ENCODE results near the gene RASA4B. TPM values are rescaled to one million over a fixed set of nuclear protein-coding genes. Genes with fewer than 3 reads are reported as not detected.

Gene RASA4B
- total RNA-seq, 6 donors from 2014 or later = 4.8 to 31.6 (median 22.3) TPM

GRCh38 chr7:102436118-102436517 lies 81.5 kb downstream of the RASA4B start:
- ATAC-seq (ENCODE audit: low FRiP score in 2 of 2) = no peak
- WGBS, 2 donors = 94 to 96% methylated on average over 10 of the region's 10 CpGs
- Histone ChIP-seq H3K36me3 (peaks cover 0 to 27% (median 7%) of the 10 kb centered on the region in 4 donors), H3K4me1 (peaks cover 24 to 43% (median 27%) of the 10 kb centered on the region in 4 donors), H3K27me3 (no peaks in the 10 kb centered on the region), H3K27ac (no peak overlapping the region), H3K4me3 (no peak overlapping the region), H3K9me3 (no peaks in the 10 kb centered on the region)
- DNase-seq = no peak
- no peak for TF ChIP-seq POLR2AphosphoS5 (IDR thresholded peaks at IDR 0.05)
- no peak for TF ChIP-seq POLR2A (IDR thresholded peaks at IDR 0.05)
- TF ChIP-seq EP300 (IDR thresholded peaks at IDR 0.05) = no peak
- no peak for TF ChIP-seq CTCF (IDR thresholded peaks at IDR 0.05)

- Histone ChIP-seq H3K4me1 (peaks cover 22 to 50% (median 27%) of the 10 kb centered on the region in 4 donors), H3K27ac (peak overlapping the region; percentile 80 to 94 (median 89)), H3K27me3 (no peaks in the 10 kb centered on the region), H3K4me3 (peak overlapping the region; percentile 77 to 98 (median 90)), H3K36me3 (peaks cover 0 to 17% (median 2%) of the 10 kb centered on the region in 4 donors), H3K9me3 (no peaks in the 10 kb centered on the region)
- ATAC-seq (ENCODE audit: low FRiP score in 2 of 2) (peak in 1 of 2 donors; percentile 3), DNase-seq (peak in 1 of 2 donors; percentile 36)
- 31 to 34% methylated on average over 9 of the region's 9 CpGs for WGBS, 2 donors
- TF ChIP-seq POLR2A (IDR thresholded peaks at IDR 0.05) (no peak), EP300 (IDR thresholded peaks at IDR 0.05) (no peak), POLR2AphosphoS5 (IDR thresholded peaks at IDR 0.05) (no peak)
Measured at GRCh38 chr7:102434039-102434486, 83.5 kb downstream of the RASA4B start.

GRCh38 chr7:102433219-102434038 lies 84.1 kb downstream of the RASA4B start, which contains the start of gene ORAI2:
TSS of gene ORAI2 (plus strand) at chr7:102433575. CDS start at chr7:102438957, 5,382 bp downstream.
- ATAC-seq (ENCODE audit: low FRiP score in 2 of 2) = peak; percentile 46 to 92
- H3K4me3 ChIP-seq = peak within 1 kb of the TSS; percentile 77 to 98 (median 90)
- peaks cover 0 to 12% (median 0%) of the 10 kb centered on the region in 4 donors for H3K36me3 ChIP-seq
- H3K27me3 ChIP-seq = no peaks in the 10 kb centered on the region
- no peaks in the 10 kb centered on the region for H3K9me3 ChIP-seq
- DNase-seq = peak; percentile 91 to 97
- peaks cover 22 to 50% (median 27%) of the 10 kb centered on the region in 4 donors for H3K4me1 ChIP-seq
- TF ChIP-seq CTCF (IDR thresholded peaks at IDR 0.05) (peak in 1 of 6 experiments; percentile 15), EP300 (IDR thresholded peaks at IDR 0.05) (no peak), POLR2AphosphoS5 (IDR thresholded peaks at IDR 0.05) (peak in 1 of 2 donors; percentile 6), POLR2A (IDR thresholded peaks at IDR 0.05) (peak in 1 of 4 donors; percentile 43)
- H3K27ac ChIP-seq = peak within 1 kb of the TSS; percentile 80 to 94 (median 89)
- WGBS, 2 donors = 0 to 3% methylated on average over 1 to 39 of the region's 90 CpGs

Other genes starting within 250 kb of the RASA4B start
- gene SH2B2, start 230.9 kb downstream of the RASA4B start, total RNA-seq = 10 to 100 TPM in 2 of 6 donors, 1 to 10 TPM in 4; 6.3 to 16.4 (median 9.0) TPM
- not detected for gene SPDYE6, start 161.3 kb downstream of the RASA4B start, total RNA-seq
- gene PRKRIP1, start 121.4 kb downstream of the RASA4B start, total RNA-seq = 10 to 100 TPM; 17.8 to 80.7 (median 23.0) TPM
- gene ORAI2, start 84.2 kb downstream of the RASA4B start, total RNA-seq = 10 to 100 TPM in 5 of 6 donors, 1 to 10 TPM in 1; 9.4 to 35.2 (median 30.5) TPM
- 10 to 100 TPM; 10.4 to 34.2 (median 18.2) TPM for gene ALKBH4, start 52.9 kb downstream of the RASA4B start, total RNA-seq
- 10 to 100 TPM; 13.2 to 33.8 (median 31.6) TPM for gene LRWD1, start 52.8 kb downstream of the RASA4B start, total RNA-seq
- 10 to 100 TPM; 15.2 to 37.1 (median 26.6) TPM for gene POLR2J, start 38.9 kb downstream of the RASA4B start, total RNA-seq
- gene UPK3BL2, start 25.9 kb upstream of the RASA4B start, total RNA-seq = 10 to 100 TPM in 4 of 6 donors, 1 to 10 TPM in 2; 3.0 to 30.4 (median 16.6) TPM
- 1 to 10 TPM in 1 of 6 donors, under 1 TPM in 1, not detected in 4; 0.23 to 1.1 TPM for gene SPDYE2, start 33.4 kb upstream of the RASA4B start, total RNA-seq
- gene POLR2J3, start 54.8 kb upstream of the RASA4B start, total RNA-seq = 100 to 1,000 TPM in 1 of 6 donors, 10 to 100 TPM in 5; 17.2 to 147 (median 32.8) TPM
- gene RASA4, start 99.0 kb upstream of the RASA4B start, total RNA-seq = 100 to 1,000 TPM in 1 of 6 donors, 10 to 100 TPM in 4, 1 to 10 TPM in 1; 8.7 to 132 (median 41.7) TPM
- 10 to 100 TPM; 17.0 to 99.3 (median 30.0) TPM for gene UPK3BL1, start 125.0 kb upstream of the RASA4B start, total RNA-seq
- not detected for gene SPDYE2B, start 132.5 kb upstream of the RASA4B start, total RNA-seq
- 10 to 100 TPM in 2 of 6 donors, 1 to 10 TPM in 4; 2.1 to 24.3 (median 5.6) TPM for gene POLR2J2, start 153.9 kb upstream of the RASA4B start, total RNA-seq
- gene FAM185A, start 231.2 kb upstream of the RASA4B start, total RNA-seq = 10 to 100 TPM in 5 of 6 donors, 1 to 10 TPM in 1; 6.2 to 55.5 (median 13.5) TPM

Data from upper lobe of left lung (tissue), 6 donors.